Spleen (tissue), 11 donors: ENCODE results near the gene RITA1. TPM values are rescaled to one million over a fixed set of nuclear protein-coding genes. Genes with fewer than 3 reads are reported as not detected.

ENCODE experiments used
- DNase-seq: peaks from one replicate; pipeline ENCODE4 v3.0.0-alpha.2; 2020
- H3K27ac ChIP-seq, 8 donors: fragments of 200-600 bp; sonication (generic) in 7 of 8; 1 replicate in 4 of 8; 2 replicates in 4 of 8; pipeline versions ENCODE4 v1.5.0 to v1.8.0; 2016 to 2021; ENCODE audit warnings: inconsistent platforms in 4 of 8, mild to moderate bottlenecking in 4 of 8, moderate library complexity in 1 of 8
- H3K27me3 ChIP-seq, 7 donors: fragments of 200-600 bp; sonication (generic) in 6 of 7; replicated peaks in 1 of 7; 1 replicate in 4 of 7; 2 replicates in 3 of 7; pipeline versions ENCODE4 v1.5.0 to v1.8.0; 2016 to 2021; ENCODE audit warnings: inconsistent platforms in 3 of 7, mild to moderate bottlenecking in 1 of 7
- H3K36me3 ChIP-seq, 6 donors: fragments of 200-600 bp; sonication (generic) in 5 of 6; 1 replicate in 4 of 6; 2 replicates in 2 of 6; pipeline versions ENCODE4 v1.5.0 to v1.8.0; 2016 to 2021; ENCODE audit warnings: inconsistent platforms in 2 of 6
- H3K4me1 ChIP-seq, 6 donors: fragments of 200-600 bp; sonication (generic) in 5 of 6; 1 replicate in 3 of 6; 2 replicates in 3 of 6; pipeline versions ENCODE4 v1.5.0 to v1.8.0; 2016 to 2021; ENCODE audit warnings: inconsistent platforms in 3 of 6
- H3K4me3 ChIP-seq, 8 donors: fragments of 200-600 bp; sonication (generic) in 7 of 8; 1 replicate in 4 of 8; 2 replicates in 4 of 8; pipeline versions ENCODE4 v1.5.0 to v1.8.0; 2016 to 2021; ENCODE audit warnings: inconsistent platforms in 4 of 8, mild to moderate bottlenecking in 4 of 8, moderate library complexity in 2 of 8
- H3K9me3 ChIP-seq, 8 donors: fragments of 200-600 bp; sonication (generic) in 7 of 8; 1 replicate in 4 of 8; 2 replicates in 4 of 8; pipeline versions ENCODE4 v1.5.0 to v1.8.0; 2016 to 2021; ENCODE audit warnings: inconsistent platforms in 4 of 8
- POLR2A ChIP-seq, 3 donors: fragments of 450-650 bp; IDR thresholded peaks; one replicate each; pipeline ENCODE4 v1.5.1; 2017; ENCODE audit warnings: antibody characterized with exemption in 3 of 3, mild to moderate bottlenecking in 1 of 3
- POLR2AphosphoS5 ChIP-seq, 3 donors: sonication (generic); formaldehyde crosslinking; IDR thresholded peaks; one replicate each; pipeline ENCODE4 v1.5.1; 2017; ENCODE audit warnings: antibody characterized with exemption in 3 of 3
- WGBS, 5 donors: extraction: QIAGEN DNeasy Blood & Tissue Kit in 3 of 5; methylation state at CpG; one replicate each; pipeline versions ENCODE4 v1.1.5 to v1.1.7; 2013 to 2018; 5-methylcytosine and 5-hydroxymethylcytosine counted together
- intact Hi-C: fragments of 100-400 bp; cut with DNase I; formaldehyde crosslinking; loops from one replicate; pipeline ENCODE4 v1.15.0; 2023; ENCODE audit warnings: low total_unique reads
- polyA plus RNA-seq, 3 donors: library from polyadenylated mRNA; stranded (reverse); fragments of 200-250 nt; gene quantifications; one replicate each; pipeline ENCODE4 v1.2.1, GENCODE V29; 2013
- total RNA-seq, 7 donors: library from RNA; depleted of rRNA in 3 of 7; stranded (reverse); fragments of >200 nt in 3 of 7; fragmentation: NEBNext Ultra II Directional in 4 of 7; extraction: Animal tissue kit (Norgen Biotek cat#: 25700) in 4 of 7; gene quantifications; one replicate each; pipeline versions ENCODE4 v1.1.0 to v1.2.1, GENCODE V29; 2016 to 2021
- TF ChIP-seq, protein P1 (sequence below), 11 experiments: fragments of 200-600 bp in 7 of 11; fragments of 450-650 bp in 4 of 11; sonication (generic) in 4 of 11; IDR thresholded peaks in 8 of 11; conservative IDR thresholded peaks in 3 of 11; 1 replicate in 7 of 11; 2 replicates in 4 of 11; pipeline versions ENCODE4 v1.4.0 to v1.8.0; 2016 to 2021; ENCODE audit warnings: antibody characterized with exemption in 11 of 11, inconsistent platforms in 4 of 11, mild to moderate bottlenecking in 1 of 11
- donor health status: healthy with polysubstance abuse.
- donor health status: DM: no; HTN: no; CAD: no; lungs with moderate emphysema.
- donor health status: DM: no; HTN: no; CAD: no.
- donor health status: Bipolar disorder and iron deficiency.
- donor health status: healthy.
- donor health status: DM: no; HTN: no; CAD: no.
- donor health status: DM: yes; HTN: yes; CAD: no.

The RITA1 gene
- total and polyA plus RNA-seq, 10 donors = 9.0 to 15.6 (median 12.4) TPM

DNA sequence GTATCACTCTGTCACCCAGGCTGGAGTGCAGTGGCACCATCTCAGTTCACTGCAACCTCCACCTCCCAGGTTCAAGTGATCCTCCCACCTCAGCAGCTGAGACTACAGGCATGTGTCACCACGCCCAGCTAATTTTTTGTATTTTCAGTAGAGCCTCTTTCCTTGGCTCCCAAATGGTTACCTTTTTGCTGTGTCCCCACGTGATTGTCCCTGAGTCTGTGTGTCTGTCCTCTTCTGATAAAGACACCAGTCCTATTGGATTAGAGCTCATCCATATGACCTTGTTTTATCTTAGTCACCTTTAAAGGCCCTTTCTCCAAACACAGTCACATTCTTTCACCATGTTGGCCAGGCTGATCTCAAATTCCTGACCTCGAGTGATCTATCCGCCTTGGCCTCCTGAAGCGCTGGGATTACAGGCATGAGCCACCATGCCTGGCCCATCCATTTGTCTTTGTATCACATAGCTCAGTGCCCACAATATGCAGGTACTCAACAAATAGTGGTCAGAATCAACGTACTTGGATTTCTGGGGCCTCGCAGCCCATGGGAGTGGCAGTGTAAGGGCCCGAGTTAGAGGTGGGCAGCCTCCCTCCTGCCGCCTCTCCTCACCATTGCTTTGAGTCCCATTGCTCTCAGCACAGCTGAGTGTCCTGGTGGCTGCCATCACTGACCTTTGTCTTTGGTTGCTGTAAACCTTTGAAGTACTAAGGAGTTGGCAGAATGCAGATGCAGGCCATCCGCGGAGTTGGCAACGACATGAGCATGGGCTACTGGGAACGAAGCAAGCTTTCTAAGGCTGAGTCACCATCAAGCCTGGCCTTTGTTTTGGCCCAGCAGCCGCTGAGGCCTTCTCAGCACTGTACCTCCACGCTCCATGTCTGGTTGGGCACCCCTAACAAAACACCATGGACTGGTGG is 45.1 kb downstream of the RITA1 start:
- Histone ChIP-seq H3K4me1 (peaks cover 28 to 100% (median 75%) of the 10 kb centered on the region in 6 donors), H3K27ac (peak overlapping the region; percentile 55 to 85 (median 74)), H3K36me3 (peaks cover 0 to 71% (median 17%) of the 10 kb centered on the region in 6 donors), H3K4me3 (no peak overlapping the region), H3K9me3 (no peaks in the 10 kb centered on the region), H3K27me3 (no peaks in the 10 kb centered on the region)
- intact Hi-C loops = no loop called here
- 94 to 97% (median 96%) methylated on average over 14 to 15 of the region's 15 CpGs for WGBS, 5 donors
- peak; percentile 59 for DNase-seq
- TF ChIP-seq POLR2AphosphoS5 (IDR thresholded peaks at IDR 0.05) (no peak), POLR2A (IDR thresholded peaks at IDR 0.05) (no peak)
- TF ChIP-seq, protein P1, sequence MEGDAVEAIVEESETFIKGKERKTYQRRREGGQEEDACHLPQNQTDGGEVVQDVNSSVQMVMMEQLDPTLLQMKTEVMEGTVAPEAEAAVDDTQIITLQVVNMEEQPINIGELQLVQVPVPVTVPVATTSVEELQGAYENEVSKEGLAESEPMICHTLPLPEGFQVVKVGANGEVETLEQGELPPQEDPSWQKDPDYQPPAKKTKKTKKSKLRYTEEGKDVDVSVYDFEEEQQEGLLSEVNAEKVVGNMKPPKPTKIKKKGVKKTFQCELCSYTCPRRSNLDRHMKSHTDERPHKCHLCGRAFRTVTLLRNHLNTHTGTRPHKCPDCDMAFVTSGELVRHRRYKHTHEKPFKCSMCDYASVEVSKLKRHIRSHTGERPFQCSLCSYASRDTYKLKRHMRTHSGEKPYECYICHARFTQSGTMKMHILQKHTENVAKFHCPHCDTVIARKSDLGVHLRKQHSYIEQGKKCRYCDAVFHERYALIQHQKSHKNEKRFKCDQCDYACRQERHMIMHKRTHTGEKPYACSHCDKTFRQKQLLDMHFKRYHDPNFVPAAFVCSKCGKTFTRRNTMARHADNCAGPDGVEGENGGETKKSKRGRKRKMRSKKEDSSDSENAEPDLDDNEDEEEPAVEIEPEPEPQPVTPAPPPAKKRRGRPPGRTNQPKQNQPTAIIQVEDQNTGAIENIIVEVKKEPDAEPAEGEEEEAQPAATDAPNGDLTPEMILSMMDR (IDR thresholded peaks at IDR 0.05 in 8 of 11, conservative IDR thresholded peaks at IDR 0.05 in 3 of 11) = no peak

DNA sequence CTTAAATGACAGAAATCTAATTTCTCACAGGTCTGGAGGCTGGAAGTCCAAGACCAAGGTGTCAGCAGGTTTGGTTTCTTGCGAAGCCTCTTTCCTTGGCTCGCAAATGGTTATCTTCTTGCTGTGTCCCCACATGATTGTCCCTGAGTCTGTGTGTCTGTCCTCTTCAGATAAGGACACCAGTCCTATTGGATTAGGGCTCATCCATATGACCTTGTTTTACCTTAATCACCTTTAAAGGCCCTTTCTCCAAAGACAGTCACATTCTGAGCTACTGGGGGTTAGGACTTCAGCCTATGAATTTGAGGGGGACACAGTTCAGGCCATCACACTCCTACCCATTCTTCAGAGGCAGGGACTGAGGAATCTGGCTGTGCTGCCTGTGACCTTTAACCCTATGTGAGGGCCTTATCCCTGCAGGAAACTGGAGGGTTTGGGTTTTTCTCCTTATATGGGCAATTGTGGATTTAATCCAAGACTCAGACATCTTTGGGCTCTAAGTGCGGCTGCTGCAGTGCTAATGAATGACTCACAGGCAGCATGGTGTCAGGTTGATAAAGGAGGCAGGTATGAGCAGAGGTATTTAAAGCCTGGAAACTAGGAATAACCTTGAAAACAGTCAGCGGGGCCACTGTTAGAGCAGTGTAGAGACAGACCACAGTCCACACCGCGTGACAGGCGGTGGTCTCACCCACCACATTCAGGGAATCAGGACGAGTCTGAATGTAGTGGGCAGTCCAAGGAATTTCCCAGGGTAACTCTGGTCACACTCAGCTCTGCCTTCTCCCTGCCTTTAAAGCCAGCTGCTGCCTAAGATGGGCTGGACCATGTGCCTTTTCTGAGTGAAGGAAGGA is 45.9 kb downstream of the RITA1 start:
- intact Hi-C loops = no loop called here
- DNase-seq = peak; percentile 62
- Histone ChIP-seq H3K27me3 (no peaks in the 10 kb centered on the region), H3K36me3 (peaks cover 0 to 77% (median 17%) of the 10 kb centered on the region in 6 donors), H3K27ac (peak overlapping the region in 5 of 8 donors; percentile 21 to 85 (median 78)), H3K4me3 (no peak overlapping the region), H3K4me1 (peaks cover 28 to 100% (median 77%) of the 10 kb centered on the region in 6 donors), H3K9me3 (no peaks in the 10 kb centered on the region)
- TF ChIP-seq POLR2AphosphoS5 (IDR thresholded peaks at IDR 0.05) (no peak), POLR2A (IDR thresholded peaks at IDR 0.05) (no peak)
- TF ChIP-seq, protein P1 (IDR thresholded peaks at IDR 0.05 in 8 of 11, conservative IDR thresholded peaks at IDR 0.05 in 3 of 11) = no peak
- WGBS, 5 donors = 82 to 90% (median 89%) methylated on average over 8 of the region's 8 CpGs

DNA sequence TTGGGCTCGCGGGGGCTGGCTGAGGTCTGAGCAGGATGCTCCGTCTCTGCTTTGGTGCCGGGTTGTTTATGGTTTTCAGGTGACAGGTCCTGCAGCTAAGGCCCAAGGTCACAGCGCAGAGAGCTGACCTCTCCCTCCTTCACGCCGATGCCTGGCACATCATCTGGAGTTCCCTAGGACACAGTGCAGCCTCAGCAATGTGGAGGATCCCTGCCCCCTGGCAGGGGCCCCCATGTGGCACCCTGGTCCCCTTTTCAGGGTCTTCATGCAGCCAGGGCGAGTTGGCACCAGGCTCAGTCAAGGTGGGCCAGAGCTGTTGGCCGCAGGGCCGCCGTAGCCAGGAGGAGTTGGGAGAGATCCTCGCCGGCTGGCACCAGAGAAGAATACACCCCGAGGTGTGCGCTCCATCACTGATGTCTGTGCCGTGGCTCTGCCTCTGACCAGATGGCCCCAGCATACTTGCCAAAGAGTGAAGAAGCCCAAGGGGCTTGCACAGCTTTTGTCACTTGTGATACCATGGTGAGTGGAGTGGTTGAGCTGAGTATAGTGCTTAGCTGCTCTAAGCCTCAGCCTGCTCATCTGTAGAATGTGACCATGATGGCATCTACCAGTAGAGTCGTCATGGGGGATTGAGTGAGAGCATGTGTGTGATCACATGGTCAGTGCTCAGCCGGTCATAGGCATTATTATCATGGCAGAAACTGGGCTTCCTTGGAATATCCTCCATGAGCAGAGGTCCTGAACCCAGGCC is 46.7 kb downstream of the RITA1 start:
- peaks cover 0 to 70% (median 14%) of the 10 kb centered on the region in 6 donors for H3K36me3 ChIP-seq

More for the DNA sequence above, 46.7 kb downstream of the RITA1 start:
- Histone ChIP-seq H3K9me3 (no peaks in the 10 kb centered on the region), H3K4me3 (peak overlapping the region in 2 of 8 donors; percentile 16 to 57), H3K27ac (peak overlapping the region; percentile 24 to 85 (median 64)), H3K27me3 (no peaks in the 10 kb centered on the region), H3K4me1 (peaks cover 35 to 100% (median 81%) of the 10 kb centered on the region in 6 donors)
- intact Hi-C loops = no loop called here
- WGBS, 5 donors = 91 to 95% (median 93%) methylated on average over 18 of the region's 18 CpGs
- TF ChIP-seq POLR2AphosphoS5 (IDR thresholded peaks at IDR 0.05) (no peak), POLR2A (IDR thresholded peaks at IDR 0.05) (no peak)
- TF ChIP-seq, protein P1 (IDR thresholded peaks at IDR 0.05 in 8 of 11, conservative IDR thresholded peaks at IDR 0.05 in 3 of 11) = no peak
- DNase-seq = peak; percentile 76
